Calu3 (cell line): ENCODE measurements around the gene ITPK1. TPM values are rescaled to one million over a fixed set of nuclear protein-coding genes. Genes with fewer than 3 reads are reported as not detected.

ENCODE experiments used
- BruUV-seq: library from RNA; stranded (reverse); fragments of 400-500 nt; replicated peaks from 2 replicates; lab custom pipeline; 2021; lab: Mats Ljungman, UMichigan
- CTCF ChIA-PET: fragments of 300-600 bp; sonication (Branson Sonifier 250); formaldehyde crosslinking; loops from one replicate; lab custom pipeline; 2022; ENCODE audit warnings: antibody characterized with exemption; lab: Charles Lee
- DNase-seq: peaks from one replicate; pipeline ENCODE4 v3.0.0; 2022
- H3K27ac Mint-ChIP-seq: one replicate; pipeline ENCODE4 v1.8.0; 2022; ENCODE audit warnings: mixed read lengths; ENCODE audit not compliant: unreplicated experiment
- H3K27me3 Mint-ChIP-seq: one replicate; pipeline ENCODE4 v1.8.0; 2022; ENCODE audit warnings: mixed read lengths; ENCODE audit not compliant: unreplicated experiment
- H3K36me3 Mint-ChIP-seq: one replicate; pipeline ENCODE4 v1.8.0; 2022; ENCODE audit warnings: mild to moderate bottlenecking, moderate library complexity, mixed read lengths; ENCODE audit not compliant: insufficient read depth, unreplicated experiment
- H3K4me1 Mint-ChIP-seq: one replicate; pipeline ENCODE4 v1.8.0; 2022; ENCODE audit warnings: mild to moderate bottlenecking, low read depth, mixed read lengths; ENCODE audit not compliant: unreplicated experiment
- H3K4me3 Mint-ChIP-seq: one replicate; pipeline ENCODE4 v1.8.0; 2022; ENCODE audit warnings: mild to moderate bottlenecking, low read depth, moderate library complexity, mixed read lengths; ENCODE audit not compliant: unreplicated experiment
- H3K9me3 Mint-ChIP-seq: one replicate; pipeline ENCODE4 v1.8.0; 2022; ENCODE audit warnings: low read depth, mixed read lengths; ENCODE audit not compliant: unreplicated experiment
- intact Hi-C: fragments of 100-400 bp; cut with micrococcal nuclease; formaldehyde crosslinking; loops from one replicate; pipeline ENCODE4 v1.10.0; 2022; ENCODE audit not compliant: unreplicated experiment
- total RNA-seq: library from RNA; stranded (reverse); gene quantifications from 2 replicates; pipeline ENCODE4 v1.2.3, GENCODE V29; 2022
- TF ChIP-seq, protein P1 (sequence below): fragments of 200-600 bp; IDR thresholded peaks from one replicate; pipeline ENCODE4 v1.8.0; 2022; ENCODE audit warnings: antibody characterized with exemption; ENCODE audit not compliant: unreplicated experiment

ITPK1 gene
- total RNA-seq, 1 experiment from 2014 or later = 94.3 TPM

DNA sequence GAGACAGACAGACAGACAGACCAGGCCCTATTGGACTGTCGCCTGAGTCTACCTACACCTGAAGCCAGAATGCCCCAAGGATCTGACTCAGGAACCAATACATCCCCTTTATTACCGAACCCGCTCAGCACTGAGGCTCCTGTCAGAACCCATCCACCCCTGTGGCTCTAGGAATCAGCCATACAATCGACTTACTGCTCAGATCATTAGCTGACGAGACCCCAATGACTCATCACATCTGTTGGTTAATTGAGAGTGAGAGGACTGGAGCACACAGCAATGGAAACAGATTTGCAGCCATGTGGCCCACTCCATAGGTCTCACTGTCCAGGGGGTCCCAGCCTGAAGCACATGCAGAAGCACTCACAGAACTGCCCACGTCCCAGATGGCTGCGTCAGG lies 15.2 kb downstream of the ITPK1 start:
- intact Hi-C loops = no loop called here
- DNase-seq = no peak
- TF ChIP-seq, protein P1, sequence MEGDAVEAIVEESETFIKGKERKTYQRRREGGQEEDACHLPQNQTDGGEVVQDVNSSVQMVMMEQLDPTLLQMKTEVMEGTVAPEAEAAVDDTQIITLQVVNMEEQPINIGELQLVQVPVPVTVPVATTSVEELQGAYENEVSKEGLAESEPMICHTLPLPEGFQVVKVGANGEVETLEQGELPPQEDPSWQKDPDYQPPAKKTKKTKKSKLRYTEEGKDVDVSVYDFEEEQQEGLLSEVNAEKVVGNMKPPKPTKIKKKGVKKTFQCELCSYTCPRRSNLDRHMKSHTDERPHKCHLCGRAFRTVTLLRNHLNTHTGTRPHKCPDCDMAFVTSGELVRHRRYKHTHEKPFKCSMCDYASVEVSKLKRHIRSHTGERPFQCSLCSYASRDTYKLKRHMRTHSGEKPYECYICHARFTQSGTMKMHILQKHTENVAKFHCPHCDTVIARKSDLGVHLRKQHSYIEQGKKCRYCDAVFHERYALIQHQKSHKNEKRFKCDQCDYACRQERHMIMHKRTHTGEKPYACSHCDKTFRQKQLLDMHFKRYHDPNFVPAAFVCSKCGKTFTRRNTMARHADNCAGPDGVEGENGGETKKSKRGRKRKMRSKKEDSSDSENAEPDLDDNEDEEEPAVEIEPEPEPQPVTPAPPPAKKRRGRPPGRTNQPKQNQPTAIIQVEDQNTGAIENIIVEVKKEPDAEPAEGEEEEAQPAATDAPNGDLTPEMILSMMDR = no peak
- H3K27ac Mint-ChIP-seq = no peak overlapping the region
- CTCF ChIA-PET = no interaction called here
- no peaks in the 10 kb centered on the region for H3K9me3 Mint-ChIP-seq
- no peaks in the 10 kb centered on the region for H3K36me3 Mint-ChIP-seq
- BruUV-seq = no TSS peak
- H3K4me1 Mint-ChIP-seq = peaks cover 8% of the 10 kb centered on the region
- H3K27me3 Mint-ChIP-seq = no peaks in the 10 kb centered on the region
- no peak overlapping the region for H3K4me3 Mint-ChIP-seq

DNA sequence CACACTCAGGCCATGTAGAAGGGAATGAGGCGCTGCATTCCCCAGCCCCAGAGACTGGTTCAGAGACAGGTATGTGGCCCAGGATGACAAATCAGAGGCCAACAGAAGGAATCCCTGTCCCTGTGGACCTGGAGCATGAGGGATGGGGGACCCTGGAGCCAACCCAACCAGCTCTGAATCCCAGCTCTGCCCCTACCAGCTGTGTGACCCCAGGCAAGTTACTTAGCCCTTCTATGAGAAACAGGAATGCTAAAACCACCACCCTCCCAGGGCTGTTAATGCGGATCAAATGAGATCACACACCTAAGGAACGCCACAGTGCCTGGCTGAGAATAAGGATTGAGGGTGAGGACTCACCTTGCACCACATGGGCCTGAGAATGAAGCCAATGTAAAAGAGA lies 15.6 kb downstream of the ITPK1 start:
- no peaks in the 10 kb centered on the region for H3K36me3 Mint-ChIP-seq
- DNase-seq = no peak
- TF ChIP-seq, protein P1 = no peak
- CTCF ChIA-PET = no interaction called here
- no peak overlapping the region for H3K27ac Mint-ChIP-seq
- no peaks in the 10 kb centered on the region for H3K9me3 Mint-ChIP-seq
- no TSS peak for BruUV-seq
- H3K4me3 Mint-ChIP-seq = no peak overlapping the region
- intact Hi-C loops = no loop called here
- H3K27me3 Mint-ChIP-seq = no peaks in the 10 kb centered on the region
- H3K4me1 Mint-ChIP-seq = peaks cover 8% of the 10 kb centered on the region

DNA sequence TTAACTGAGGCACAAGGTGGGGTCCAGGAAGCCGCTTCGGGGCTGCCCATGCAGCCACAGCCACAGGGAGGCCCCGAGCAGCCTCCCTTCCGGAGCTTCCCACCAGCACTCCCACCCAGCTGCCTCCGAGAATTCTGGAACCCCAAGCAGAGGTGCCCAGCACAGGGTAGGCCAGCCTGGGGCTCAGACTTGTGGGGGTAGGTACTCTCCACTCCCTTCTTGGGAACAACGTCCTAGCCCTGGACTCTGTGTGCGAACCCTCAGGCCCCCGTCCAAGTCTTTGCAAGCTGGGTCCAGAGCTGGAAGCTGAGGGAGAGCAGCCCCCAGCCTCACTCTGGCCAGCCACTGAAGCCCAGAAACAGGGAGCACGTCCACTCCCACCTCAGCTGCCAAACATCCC lies 16.1 kb downstream of the ITPK1 start:
- DNase-seq = no peak
- Mint-ChIP-seq H3K9me3 (no peaks in the 10 kb centered on the region), H3K4me1 (peaks cover 8% of the 10 kb centered on the region), H3K27ac (no peak overlapping the region), H3K36me3 (no peaks in the 10 kb centered on the region), H3K4me3 (no peak overlapping the region), H3K27me3 (no peaks in the 10 kb centered on the region)
- BruUV-seq = no TSS peak
- intact Hi-C loops = no loop called here
- CTCF ChIA-PET = no interaction called here
- TF ChIP-seq, protein P1 = no peak

DNA sequence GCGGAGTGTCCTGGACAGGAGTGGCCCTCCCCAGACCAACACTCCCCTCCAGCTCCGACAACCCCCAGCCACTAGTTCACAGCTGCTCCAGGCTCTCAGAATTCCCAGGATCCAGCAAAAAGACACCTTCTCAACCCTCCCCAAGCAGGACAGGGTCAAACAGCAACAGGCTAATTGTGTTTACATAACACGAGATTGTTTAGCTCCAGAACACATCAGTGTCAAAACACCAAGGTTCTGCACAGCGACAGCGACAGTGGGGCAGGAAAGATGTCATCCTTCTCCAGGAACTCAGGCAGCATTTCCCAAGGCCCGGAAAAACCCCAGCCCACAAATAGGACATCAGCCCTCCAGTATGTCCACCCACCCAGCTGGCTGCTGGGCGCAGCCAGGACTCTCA lies 16.5 kb downstream of the ITPK1 start:
- CTCF ChIA-PET = no interaction called here
- Mint-ChIP-seq H3K27ac (no peak overlapping the region), H3K27me3 (no peaks in the 10 kb centered on the region), H3K36me3 (no peaks in the 10 kb centered on the region), H3K4me1 (peaks cover 8% of the 10 kb centered on the region), H3K4me3 (no peak overlapping the region), H3K9me3 (no peaks in the 10 kb centered on the region)
- TF ChIP-seq, protein P1 = no peak
- intact Hi-C loops = no loop called here
- BruUV-seq = no TSS peak
- no peak for DNase-seq
